Activated CD8-positive, alpha-beta T cell treated with anti-CD3 and anti-CD28 coated beads, Interleukin-2, amount 10 ng/mL, durations not matched to agents 7 days and 5 days (primary cell): ENCODE measurements around the gene MYH9. TPM values are rescaled to one million over a fixed set of nuclear protein-coding genes. Genes with fewer than 3 reads are reported as not detected.
"Not testable (repeated sequence)": the region's sequence is repeated elsewhere in the genome, so short reads cannot be mapped to it uniquely, and the experiment has no call there.

ENCODE experiments used
- ATAC-seq: fragments of 150-1000 bp; cut with Tn5 transposase; one replicate; pipeline ENCODE4 v1.10.0; 2021; ENCODE audit warnings: moderate library complexity
- CTCF ChIA-PET: fragments of 350-600 bp; sonication (Branson Sonifier 250); formaldehyde crosslinking; loops from one replicate; lab custom pipeline; 2021; ENCODE audit warnings: antibody characterized with exemption; lab: Charles Lee
- POLR2A ChIA-PET: fragments of 350-600 bp; sonication (Branson Sonifier 250); formaldehyde crosslinking; loops from one replicate; lab custom pipeline; 2021; ENCODE audit warnings: antibody characterized with exemption; lab: Charles Lee
- DNase-seq: peaks from one replicate; pipeline ENCODE4 v3.0.0-alpha.2; 2020
- H3K27ac Mint-ChIP-seq: one replicate; pipeline ENCODE4 v1.8.0; 2021; ENCODE audit warnings: mild to moderate bottlenecking, mixed read lengths
- H3K27me3 Mint-ChIP-seq: one replicate; pipeline ENCODE4 v1.8.0; 2021; ENCODE audit warnings: low read depth, mixed read lengths
- H3K36me3 Mint-ChIP-seq: one replicate; pipeline ENCODE4 v1.8.0; 2021; ENCODE audit warnings: low read depth, mixed read lengths
- H3K4me1 Mint-ChIP-seq: one replicate; pipeline ENCODE4 v1.8.0; 2021; ENCODE audit warnings: low read depth, mixed read lengths
- H3K4me3 Mint-ChIP-seq: one replicate; pipeline ENCODE4 v1.8.0; 2021; ENCODE audit warnings: mild to moderate bottlenecking, mixed read lengths
- H3K9me3 Mint-ChIP-seq: one replicate; pipeline ENCODE4 v1.8.0; 2022; ENCODE audit warnings: mixed read lengths; ENCODE audit not compliant: insufficient read depth
- total RNA-seq, 2 experiments: library from RNA; stranded (reverse); gene quantifications; one replicate each; pipeline ENCODE4 v1.2.3, GENCODE V29; 2021

MYH9 gene
- total RNA-seq, 2 experiments from 2014 or later = 857 to 883 TPM

DNA sequence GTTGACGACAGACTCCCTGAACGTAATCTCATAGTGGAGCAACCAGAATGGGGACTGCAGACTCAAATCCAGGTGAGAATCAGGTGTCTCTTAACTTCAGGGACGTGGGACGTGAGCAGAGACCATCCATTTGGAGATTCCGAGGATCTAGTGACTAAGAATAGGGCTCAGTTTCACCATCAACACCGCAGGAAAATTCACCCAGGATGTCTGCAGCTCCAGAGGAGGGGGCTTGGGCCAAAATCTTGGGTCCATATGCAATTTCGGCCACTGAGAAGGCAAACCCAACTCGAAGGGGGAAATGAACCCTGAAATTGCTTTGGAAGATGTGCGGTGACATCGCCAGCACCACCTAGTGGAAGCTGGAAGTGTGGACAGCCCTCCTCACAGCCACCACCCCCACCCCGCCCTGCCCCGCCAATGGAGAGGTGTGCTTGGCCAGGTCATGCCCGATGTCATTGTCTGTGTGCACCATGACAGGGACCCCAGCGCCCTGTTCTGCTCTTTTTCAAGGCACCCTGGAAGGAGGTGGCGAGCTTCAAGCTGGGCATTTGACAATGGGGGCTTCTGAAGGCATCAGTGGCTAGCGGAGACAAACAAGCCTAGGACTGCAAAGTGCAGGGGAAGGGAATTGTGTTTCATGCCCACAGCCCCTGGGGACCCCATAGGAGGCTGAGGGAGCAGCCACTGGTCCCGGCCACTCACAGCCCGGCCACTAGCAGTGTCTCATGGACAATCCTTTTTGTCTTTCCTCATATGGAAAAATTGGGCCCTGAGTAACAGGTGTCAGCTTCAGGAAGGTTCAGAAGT lies 110.1 kb downstream of the MYH9 start:
- Mint-ChIP-seq H3K36me3 (peaks cover 38% of the 10 kb centered on the region), H3K9me3 (no peaks in the 10 kb centered on the region), H3K27me3 (no peaks in the 10 kb centered on the region), H3K4me1 (peaks cover 30% of the 10 kb centered on the region), H3K4me3 (no peak overlapping the region), H3K27ac (peak overlapping the region; percentile 66)
- ChIA-PET POLR2A (interaction anchor here (1.1 to 2.1 kb wide), 4 partner anchors 9 to 38 kb away, joined by 3 to 6 read pairs (median 4); partner anchors contain the start of gene APOL2), CTCF (interaction anchor here (0.6 to 3.2 kb wide), 33 partner anchors 9 to 229 kb away, joined by 3 to 23 read pairs (median 4); partner anchors contain the start of genes APOL2 and FOXRED2)
- DNase-seq (peak; percentile 82), ATAC-seq (peak; percentile 76)

DNA sequence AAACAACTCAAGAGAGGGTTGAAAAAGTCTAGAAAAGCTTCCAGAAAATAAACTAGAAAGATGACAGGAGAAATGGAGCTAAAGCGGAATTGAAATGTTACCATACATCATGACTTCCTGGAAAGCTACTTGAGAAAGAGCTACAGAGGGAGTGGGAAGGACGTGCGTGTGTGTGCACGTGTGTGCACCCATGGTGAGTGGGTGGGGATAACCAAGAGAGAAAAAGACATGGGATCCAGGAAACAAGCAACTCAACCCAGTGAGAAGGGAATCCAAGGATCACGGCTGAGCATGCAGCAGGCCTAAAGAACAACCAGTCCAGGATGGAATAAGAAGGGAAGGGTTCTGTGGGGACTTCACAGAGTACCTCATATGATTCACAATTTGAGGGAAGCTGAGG lies 113.2 kb downstream of the MYH9 start:
- Mint-ChIP-seq H3K9me3 (no peaks in the 10 kb centered on the region), H3K27ac (no peak overlapping the region), H3K4me1 (peaks cover 29% of the 10 kb centered on the region), H3K36me3 (peaks cover 13% of the 10 kb centered on the region), H3K4me3 (no peak overlapping the region), H3K27me3 (no peaks in the 10 kb centered on the region)
- POLR2A ChIA-PET = interaction anchor here (0.6 kb wide), 1 partner anchor 36 kb away, joined by 3 read pairs; no protein-coding TSS in a partner anchor
- DNase-seq = no peak
- CTCF ChIA-PET = interaction anchor here (0.9 to 2.6 kb wide), 3 partner anchors 10 to 212 kb away, joined by 3 to 9 read pairs (median 4); partner anchors contain the start of gene APOL2
- no peak for ATAC-seq

DNA sequence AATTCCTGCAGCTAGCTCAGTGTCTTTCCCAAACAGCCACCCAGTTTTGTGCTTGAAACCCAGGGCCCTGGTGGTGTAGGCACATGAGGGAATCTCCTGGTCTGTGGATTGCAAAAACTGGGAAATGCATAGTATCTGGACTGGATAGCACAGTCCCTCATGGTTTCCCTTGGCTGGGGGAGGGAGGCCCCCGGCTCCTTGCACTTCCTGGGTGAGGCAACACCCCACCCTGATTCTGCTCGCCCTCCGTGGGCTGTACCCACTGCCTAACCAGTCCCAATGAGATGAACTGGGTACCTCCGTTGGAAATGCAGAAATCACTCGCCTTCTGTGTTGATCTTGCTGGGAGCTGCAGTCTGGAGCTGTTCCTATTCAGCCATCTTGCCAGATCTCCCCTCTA lies 115.8 kb downstream of the MYH9 start:
- H3K27me3 Mint-ChIP-seq, DNase-seq, CTCF ChIA-PET, ATAC-seq, H3K4me3 Mint-ChIP-seq, H3K27ac Mint-ChIP-seq, H3K9me3 Mint-ChIP-seq, POLR2A ChIA-PET: not testable (repeated sequence)
- Mint-ChIP-seq H3K36me3 (peaks cover 15% of the 10 kb centered on the region), H3K4me1 (peaks cover 13% of the 10 kb centered on the region)

DNA sequence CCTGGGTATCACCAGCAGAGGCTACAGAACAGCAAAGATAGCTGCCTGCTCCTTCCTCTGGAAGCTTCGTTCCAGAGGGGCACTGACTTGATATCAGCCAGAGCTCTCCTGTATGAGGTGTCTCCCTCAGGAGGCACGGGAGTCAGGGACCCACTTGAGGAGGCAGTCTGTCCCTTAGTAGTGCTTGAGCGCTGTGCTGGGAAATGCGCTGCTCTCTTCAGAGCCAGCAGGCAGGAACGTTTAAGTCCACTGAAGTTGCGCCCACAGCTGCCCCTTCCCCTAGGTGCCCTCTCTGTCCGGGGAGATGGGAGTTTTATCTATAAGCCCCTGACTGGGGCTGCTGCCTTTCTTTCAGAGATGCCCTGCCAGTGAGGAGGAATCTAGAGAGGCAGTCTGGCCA lies 116.5 kb downstream of the MYH9 start:
- H3K4me1 Mint-ChIP-seq, H3K9me3 Mint-ChIP-seq, H3K27ac Mint-ChIP-seq, H3K4me3 Mint-ChIP-seq, H3K27me3 Mint-ChIP-seq, DNase-seq, POLR2A ChIA-PET, ATAC-seq: not testable (repeated sequence)
- CTCF ChIA-PET = interaction anchor here (1.0 to 1.5 kb wide), 2 partner anchors 30 to 76 kb away, joined by 3 read pairs; no protein-coding TSS in a partner anchor
- peaks cover 20% of the 10 kb centered on the region for H3K36me3 Mint-ChIP-seq

DNA sequence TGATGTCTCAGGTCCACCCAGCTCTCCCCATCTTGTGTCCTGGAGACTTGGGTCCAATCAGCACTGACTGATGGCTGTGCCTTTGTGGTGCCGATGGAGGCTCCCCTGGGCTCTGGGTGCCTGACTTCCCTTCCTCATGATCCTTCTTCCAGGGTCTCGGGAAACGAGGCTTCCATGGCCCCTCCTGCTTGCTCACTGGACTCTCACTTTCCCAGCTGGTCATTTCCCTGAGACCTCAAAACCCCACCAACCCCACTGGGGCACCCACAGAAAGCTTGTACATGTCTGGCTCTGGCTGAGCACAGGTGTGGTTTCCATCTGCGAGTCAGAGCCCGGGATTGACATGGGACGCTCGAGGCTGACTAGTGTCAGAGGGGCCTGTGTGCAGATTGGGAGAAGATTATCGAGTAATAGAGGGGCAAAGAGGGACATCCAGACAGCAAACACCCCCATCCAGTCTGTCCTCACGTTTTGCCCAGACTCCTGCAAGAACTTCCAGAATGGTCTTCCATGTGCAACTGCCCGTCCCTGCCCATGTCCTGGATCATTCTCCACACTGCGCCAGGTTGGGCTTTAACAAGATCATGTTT lies 119.8 kb downstream of the MYH9 start:
- DNase-seq (no peak), ATAC-seq (no peak)
- H3K4me3 Mint-ChIP-seq = no peak overlapping the region
- no peaks in the 10 kb centered on the region for H3K27me3 Mint-ChIP-seq
- ChIA-PET CTCF (interaction anchor here (1.7 kb wide), 1 partner anchor 9 kb away, joined by 11 read pairs; no protein-coding TSS in a partner anchor), POLR2A (interaction anchor here (0.6 to 0.8 kb wide), 2 partner anchors 12 to 59 kb away, joined by 3 to 4 read pairs; no protein-coding TSS in a partner anchor)
- H3K4me1 Mint-ChIP-seq = no peaks in the 10 kb centered on the region
- H3K9me3 Mint-ChIP-seq = no peaks in the 10 kb centered on the region
- peaks cover 33% of the 10 kb centered on the region for H3K36me3 Mint-ChIP-seq
- no peak overlapping the region for H3K27ac Mint-ChIP-seq

DNA sequence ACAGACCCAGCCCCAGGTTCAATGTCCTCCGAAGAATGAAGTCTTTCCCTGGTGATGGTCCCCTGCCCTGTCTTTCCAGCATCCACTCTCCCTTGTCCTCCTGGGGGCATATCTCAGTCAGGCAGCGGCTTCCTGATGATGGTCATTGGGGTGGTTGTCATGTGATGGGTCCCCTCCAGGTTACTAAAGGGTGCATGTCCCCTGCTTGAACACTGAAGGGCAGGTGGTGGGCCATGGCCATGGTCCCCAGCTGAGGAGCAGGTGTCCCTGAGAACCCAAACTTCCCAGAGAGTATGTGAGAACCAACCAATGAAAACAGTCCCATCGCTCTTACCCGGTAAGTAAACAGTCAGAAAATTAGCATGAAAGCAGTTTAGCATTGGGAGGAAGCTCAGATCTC lies 120.7 kb downstream of the MYH9 start:
- Mint-ChIP-seq H3K4me3 (no peak overlapping the region), H3K27me3 (no peaks in the 10 kb centered on the region), H3K9me3 (no peaks in the 10 kb centered on the region), H3K36me3 (peaks cover 41% of the 10 kb centered on the region), H3K4me1 (no peaks in the 10 kb centered on the region), H3K27ac (no peak overlapping the region)
- DNase-seq (no peak), ATAC-seq (no peak)
- POLR2A ChIA-PET = interaction anchor here (0.8 kb wide), 1 partner anchor 60 kb away, joined by 3 read pairs; no protein-coding TSS in a partner anchor
- CTCF ChIA-PET = interaction anchor here (1.7 kb wide), 1 partner anchor 10 kb away, joined by 11 read pairs; no protein-coding TSS in a partner anchor

DNA sequence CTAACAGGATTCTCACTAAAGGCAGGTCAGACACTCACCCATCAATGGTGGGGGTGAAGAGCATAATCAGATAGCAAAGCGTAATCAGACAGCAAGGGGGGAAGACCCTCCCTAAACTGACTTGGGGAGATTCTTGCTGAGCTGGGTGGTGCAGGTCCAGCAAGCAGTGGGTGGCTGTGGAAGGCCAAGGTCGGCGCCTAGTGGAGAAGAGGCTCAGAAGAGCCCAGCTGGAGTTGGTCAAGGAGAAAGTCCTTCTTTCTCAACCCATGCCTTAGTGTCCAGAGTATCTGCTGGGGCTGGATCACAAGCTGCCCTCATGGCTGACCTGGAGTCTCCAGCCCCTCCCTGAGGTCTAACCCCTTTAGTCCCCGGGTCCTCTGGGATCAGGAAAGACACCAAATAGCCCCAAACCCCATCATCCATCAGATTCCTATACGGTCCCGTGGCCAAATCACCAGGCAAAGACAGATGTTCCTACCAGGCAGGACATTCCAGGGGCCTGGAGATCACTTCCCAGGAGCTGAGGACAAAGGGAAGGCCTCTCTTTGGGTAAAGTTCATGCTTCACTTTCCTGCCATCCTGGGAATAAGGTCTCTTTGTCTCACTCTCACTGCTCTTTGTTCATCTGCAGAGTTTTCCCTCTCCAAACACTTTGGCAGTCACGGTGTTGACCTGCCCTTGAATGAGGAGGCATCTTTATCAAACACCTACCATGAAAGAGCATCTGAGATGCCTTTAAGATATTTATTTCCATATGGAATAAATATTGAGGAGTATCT lies 123.7 kb downstream of the MYH9 start:
- H3K4me3 Mint-ChIP-seq, H3K9me3 Mint-ChIP-seq, CTCF ChIA-PET, H3K27me3 Mint-ChIP-seq, ATAC-seq, DNase-seq, H3K27ac Mint-ChIP-seq, POLR2A ChIA-PET: not testable (repeated sequence)
- Mint-ChIP-seq H3K4me1 (peaks cover 10% of the 10 kb centered on the region), H3K36me3 (peaks cover 64% of the 10 kb centered on the region)

DNA sequence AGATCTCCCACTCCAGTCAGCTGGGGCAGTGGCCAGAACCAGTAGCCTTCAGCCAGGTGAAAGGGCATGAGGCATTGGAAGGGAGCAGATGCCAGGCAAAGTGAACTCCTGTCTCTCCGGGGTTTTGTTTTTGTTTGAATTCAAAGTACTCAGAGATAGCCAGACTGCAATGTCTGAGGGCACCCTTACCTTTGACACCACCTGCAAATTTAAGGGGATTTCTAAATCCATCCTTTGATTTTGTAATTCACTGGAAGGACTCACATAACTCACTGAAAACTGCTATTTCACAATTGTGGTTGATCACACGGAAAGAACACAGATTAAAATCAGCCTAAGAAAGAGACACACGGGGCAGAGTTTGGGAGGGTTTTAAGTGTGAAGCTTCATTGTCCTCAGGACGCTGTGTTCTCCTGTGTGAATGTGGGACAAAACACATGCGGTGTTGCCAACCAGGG lies 124.5 kb downstream of the MYH9 start:
- H3K27ac Mint-ChIP-seq = not testable (repeated sequence)

DNA sequence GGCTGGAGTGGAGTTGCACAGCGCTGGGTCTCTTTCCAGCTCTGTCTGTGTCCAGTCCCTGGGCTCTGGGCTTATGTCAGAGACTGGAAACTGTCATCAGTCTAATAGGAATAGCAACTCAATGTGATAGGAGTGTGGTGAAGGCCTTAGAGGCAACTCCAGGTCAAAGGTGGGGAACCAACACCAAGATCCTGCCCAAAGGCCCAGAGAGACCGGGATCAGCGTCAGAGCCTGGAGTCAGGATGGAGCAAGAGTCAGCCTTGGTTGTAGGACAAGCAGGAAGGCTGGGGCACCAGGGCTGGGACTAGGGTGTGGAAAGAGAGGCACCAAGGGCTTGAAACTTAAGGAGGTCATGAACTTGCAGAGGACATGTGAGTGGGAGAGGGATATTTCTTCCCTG lies 125.5 kb downstream of the MYH9 start:
- H3K9me3 Mint-ChIP-seq, ATAC-seq, H3K27me3 Mint-ChIP-seq, H3K4me3 Mint-ChIP-seq, POLR2A ChIA-PET, DNase-seq, H3K27ac Mint-ChIP-seq: not testable (repeated sequence)
- CTCF ChIA-PET = interaction anchor here (4.5 kb wide), 1 partner anchor 23 kb away, joined by 25 read pairs; the partner anchor contains the start of gene APOL2
- Mint-ChIP-seq H3K4me1 (peaks cover 27% of the 10 kb centered on the region), H3K36me3 (peaks cover 67% of the 10 kb centered on the region)

More for the DNA sequence above, 124.5 kb downstream of the MYH9 start:
- ATAC-seq, CTCF ChIA-PET, DNase-seq, H3K4me3 Mint-ChIP-seq, H3K9me3 Mint-ChIP-seq, POLR2A ChIA-PET, H3K27me3 Mint-ChIP-seq: not testable (repeated sequence)
- H3K36me3 Mint-ChIP-seq = peaks cover 69% of the 10 kb centered on the region
- H3K4me1 Mint-ChIP-seq = peaks cover 19% of the 10 kb centered on the region

DNA sequence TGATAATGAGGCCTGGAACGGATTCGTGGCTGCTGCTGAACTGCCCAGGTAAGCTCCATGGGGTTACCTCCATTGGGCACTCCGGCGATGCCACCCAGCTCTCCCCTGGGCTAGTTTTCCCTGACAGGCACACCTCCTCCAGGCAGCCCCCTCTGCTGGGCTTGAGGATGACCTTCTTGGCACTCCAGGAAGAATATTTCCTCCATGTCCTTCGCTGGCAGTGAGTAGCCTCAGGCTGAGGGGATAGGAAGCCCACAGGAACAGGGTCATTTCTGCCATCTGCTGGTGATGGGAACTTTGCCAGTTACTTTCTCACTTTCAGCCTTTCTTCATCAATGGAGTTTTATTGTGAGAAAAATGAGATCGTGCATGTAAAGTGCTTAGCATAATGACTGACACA lies 126.1 kb downstream of the MYH9 start:
- H3K4me1 Mint-ChIP-seq = peaks cover 33% of the 10 kb centered on the region
- H3K27ac Mint-ChIP-seq = not testable (repeated sequence)

More for the DNA sequence above, 126.1 kb downstream of the MYH9 start:
- not testable (repeated sequence) for H3K9me3 Mint-ChIP-seq, ATAC-seq, H3K4me3 Mint-ChIP-seq, H3K27me3 Mint-ChIP-seq, DNase-seq
- POLR2A ChIA-PET = interaction anchor here (0.6 kb wide), 1 partner anchor 17 kb away, joined by 3 read pairs; no protein-coding TSS in a partner anchor
- CTCF ChIA-PET = interaction anchor here (0.6 to 4.5 kb wide), 5 partner anchors 16 to 67 kb away, joined by 3 to 25 read pairs (median 4); partner anchors contain the start of gene APOL2
- H3K36me3 Mint-ChIP-seq = peaks cover 67% of the 10 kb centered on the region
